ENCODE results near the gene DEUP1.

GRCh38 chr11:93478841-93479240 is 148.3 kb downstream of the DEUP1 start:
- TF ChIP-seq POLR2A (IDR thresholded peaks at IDR 0.05) (no peak), POLR2AphosphoS5 (IDR thresholded peaks at IDR 0.05) (no peak), EP300 (IDR thresholded peaks at IDR 0.05) (no peak)
- TF ChIP-seq, protein P1, sequence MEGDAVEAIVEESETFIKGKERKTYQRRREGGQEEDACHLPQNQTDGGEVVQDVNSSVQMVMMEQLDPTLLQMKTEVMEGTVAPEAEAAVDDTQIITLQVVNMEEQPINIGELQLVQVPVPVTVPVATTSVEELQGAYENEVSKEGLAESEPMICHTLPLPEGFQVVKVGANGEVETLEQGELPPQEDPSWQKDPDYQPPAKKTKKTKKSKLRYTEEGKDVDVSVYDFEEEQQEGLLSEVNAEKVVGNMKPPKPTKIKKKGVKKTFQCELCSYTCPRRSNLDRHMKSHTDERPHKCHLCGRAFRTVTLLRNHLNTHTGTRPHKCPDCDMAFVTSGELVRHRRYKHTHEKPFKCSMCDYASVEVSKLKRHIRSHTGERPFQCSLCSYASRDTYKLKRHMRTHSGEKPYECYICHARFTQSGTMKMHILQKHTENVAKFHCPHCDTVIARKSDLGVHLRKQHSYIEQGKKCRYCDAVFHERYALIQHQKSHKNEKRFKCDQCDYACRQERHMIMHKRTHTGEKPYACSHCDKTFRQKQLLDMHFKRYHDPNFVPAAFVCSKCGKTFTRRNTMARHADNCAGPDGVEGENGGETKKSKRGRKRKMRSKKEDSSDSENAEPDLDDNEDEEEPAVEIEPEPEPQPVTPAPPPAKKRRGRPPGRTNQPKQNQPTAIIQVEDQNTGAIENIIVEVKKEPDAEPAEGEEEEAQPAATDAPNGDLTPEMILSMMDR (IDR thresholded peaks at IDR 0.05): no peak
